Effector memory CD4-positive, alpha-beta T cell (primary cell): ENCODE data around the gene DIP2C.
"Not testable (repeated sequence)": the region's sequence is repeated elsewhere in the genome, so short reads cannot be mapped to it uniquely, and the experiment has no call there.

Experiments used
- DNase-seq, 3 donors: peaks; one replicate each; pipeline ENCODE4 v3.0.0-alpha.2; 2020
- H3K27ac ChIP-seq: 2 replicates; pipeline ENCODE4 v1.7.0; 2013; ENCODE audit warnings: mild to moderate bottlenecking, low read length, moderate library complexity; ENCODE audit not compliant: insufficient read depth, poor library complexity, severe bottlenecking
- H3K27me3 ChIP-seq: replicated peaks from 2 replicates; pipeline ENCODE4 v1.7.0; 2013; ENCODE audit warnings: mild to moderate bottlenecking, low read length; ENCODE audit not compliant: insufficient read depth, control insufficient read depth, poor library complexity, severe bottlenecking
- H3K36me3 ChIP-seq: 2 replicates; pipeline ENCODE4 v1.7.0; 2013; ENCODE audit warnings: mild to moderate bottlenecking, low read length, moderate library complexity; ENCODE audit not compliant: control insufficient read depth, insufficient read depth
- H3K4me1 ChIP-seq: 2 replicates; pipeline ENCODE4 v1.7.0; 2013; ENCODE audit warnings: low read length, mild to moderate bottlenecking; ENCODE audit not compliant: control insufficient read depth, insufficient read depth, poor library complexity, severe bottlenecking
- H3K4me3 ChIP-seq: 2 replicates; pipeline ENCODE4 v1.7.0; 2013; ENCODE audit warnings: low read length, low read depth, mild to moderate bottlenecking; ENCODE audit not compliant: insufficient read depth, poor library complexity, severe bottlenecking
- H3K9me3 ChIP-seq: 2 replicates; pipeline ENCODE4 v1.7.0; 2013; ENCODE audit warnings: mild to moderate bottlenecking, low read length, moderate library complexity; ENCODE audit not compliant: control insufficient read depth

Gene DIP2C

GRCh38 chr10:679556-679955 is 9.9 kb downstream of the DIP2C start:
- H3K27me3 ChIP-seq: no peaks in the 10 kb centered on the region
- DNase-seq: no peak
- no peaks in the 10 kb centered on the region for H3K9me3 ChIP-seq
- no peak overlapping the region for H3K27ac ChIP-seq
- no peak overlapping the region for H3K4me3 ChIP-seq
- H3K36me3 ChIP-seq: no peaks in the 10 kb centered on the region
- H3K4me1 ChIP-seq: no peaks in the 10 kb centered on the region

- not testable (repeated sequence) for H3K4me3 ChIP-seq, H3K27me3 ChIP-seq, DNase-seq, H3K4me1 ChIP-seq, H3K9me3 ChIP-seq, H3K27ac ChIP-seq, H3K36me3 ChIP-seq
Observed at GRCh38 chr10:678662-679005, 10.8 kb downstream of the DIP2C start.

DNA sequence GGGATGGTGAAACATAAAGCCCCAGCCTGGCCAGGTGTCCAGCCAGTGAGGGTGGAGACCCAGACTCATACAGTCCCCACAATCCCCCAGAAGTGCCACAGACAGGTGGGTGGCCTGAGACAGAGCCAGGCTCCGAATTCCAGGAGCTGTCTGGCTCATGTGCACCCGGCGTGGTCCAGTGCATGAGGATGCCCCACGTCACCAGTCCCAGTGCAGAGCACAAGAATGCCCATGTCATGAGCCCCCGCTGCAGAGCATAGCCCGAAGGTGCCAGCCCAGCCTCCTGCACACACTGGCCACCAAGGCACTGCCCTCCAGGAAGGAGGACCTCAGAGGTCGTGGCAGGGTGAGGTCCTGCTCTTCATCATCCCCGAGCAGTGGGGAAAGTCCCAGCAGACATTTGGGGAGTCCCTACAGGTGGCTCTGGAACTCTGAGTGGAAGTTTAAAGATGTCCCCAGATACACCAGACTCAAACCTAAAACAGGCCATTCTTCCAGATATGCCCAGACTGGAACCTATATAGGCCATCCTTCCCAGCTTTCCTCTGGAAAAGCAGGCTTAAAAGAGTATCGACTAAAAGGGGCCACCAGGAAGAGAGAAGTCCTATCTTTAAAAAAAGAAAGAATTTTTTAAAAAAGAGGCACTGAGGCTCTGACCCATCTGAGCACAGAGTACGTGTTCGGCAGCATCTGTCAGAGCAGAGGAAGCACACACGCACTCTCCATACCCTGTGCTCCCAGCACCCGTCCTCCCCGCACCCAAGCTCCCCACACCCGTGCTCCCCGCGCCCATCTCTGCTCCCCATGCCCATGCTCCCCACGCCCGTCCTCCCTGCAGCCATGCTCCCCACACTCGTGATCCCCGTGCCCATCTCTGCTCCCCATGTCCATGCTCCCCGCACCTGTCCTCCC is 11.5 kb downstream of the DIP2C start:
- Histone ChIP-seq H3K4me3 (no peak overlapping the region), H3K9me3 (no peaks in the 10 kb centered on the region), H3K4me1 (no peaks in the 10 kb centered on the region), H3K27ac (no peak overlapping the region), H3K36me3 (no peaks in the 10 kb centered on the region), H3K27me3 (no peaks in the 10 kb centered on the region)
- no peak for DNase-seq

DNA sequence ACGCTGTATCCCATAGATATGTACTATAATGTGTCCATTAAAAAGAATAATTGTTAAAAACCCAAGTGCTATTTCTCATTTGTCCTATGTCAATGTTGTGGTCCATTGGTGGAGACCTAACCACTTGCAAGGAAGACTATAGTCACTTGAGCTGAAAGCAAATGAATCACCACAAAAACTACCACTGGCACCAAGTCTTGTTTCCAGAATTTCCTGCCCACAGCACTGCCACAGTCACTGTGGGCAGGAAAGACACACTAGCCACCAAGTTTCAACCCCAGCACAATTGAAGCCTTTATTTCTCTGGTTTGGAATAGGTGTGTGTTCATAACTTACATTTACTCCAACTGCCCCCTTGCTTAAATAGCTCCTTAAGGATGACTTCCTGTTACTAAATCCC is 12.4 kb downstream of the DIP2C start:
- no peaks in the 10 kb centered on the region for H3K36me3 ChIP-seq
- DNase-seq: no peak
- no peaks in the 10 kb centered on the region for H3K9me3 ChIP-seq
- no peak overlapping the region for H3K4me3 ChIP-seq
- H3K27ac ChIP-seq: no peak overlapping the region
- no peaks in the 10 kb centered on the region for H3K27me3 ChIP-seq
- no peaks in the 10 kb centered on the region for H3K4me1 ChIP-seq

DNA sequence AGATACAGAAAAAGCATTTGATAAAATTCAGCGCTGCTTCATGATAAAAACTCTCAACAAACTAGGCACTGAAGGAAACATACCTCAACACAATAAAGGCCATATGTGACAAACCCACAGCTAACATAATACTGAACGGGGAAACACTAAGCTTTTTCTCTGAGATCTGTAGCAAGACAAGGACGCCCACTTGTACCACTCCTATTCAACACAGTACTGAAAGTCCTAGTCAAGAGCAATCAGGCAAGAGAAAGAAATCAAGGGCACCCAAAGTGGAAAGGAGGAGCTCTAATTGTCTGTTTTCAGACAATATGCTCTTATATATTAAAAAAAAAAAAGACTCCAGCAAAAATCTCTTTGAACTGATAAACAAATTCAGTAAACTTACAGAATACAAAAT is 13.3 kb downstream of the DIP2C start:
- Histone ChIP-seq H3K27ac (no peak overlapping the region), H3K27me3 (no peaks in the 10 kb centered on the region), H3K4me1 (no peaks in the 10 kb centered on the region), H3K9me3 (no peaks in the 10 kb centered on the region), H3K36me3 (no peaks in the 10 kb centered on the region), H3K4me3 (no peak overlapping the region)
- no peak for DNase-seq

DNA sequence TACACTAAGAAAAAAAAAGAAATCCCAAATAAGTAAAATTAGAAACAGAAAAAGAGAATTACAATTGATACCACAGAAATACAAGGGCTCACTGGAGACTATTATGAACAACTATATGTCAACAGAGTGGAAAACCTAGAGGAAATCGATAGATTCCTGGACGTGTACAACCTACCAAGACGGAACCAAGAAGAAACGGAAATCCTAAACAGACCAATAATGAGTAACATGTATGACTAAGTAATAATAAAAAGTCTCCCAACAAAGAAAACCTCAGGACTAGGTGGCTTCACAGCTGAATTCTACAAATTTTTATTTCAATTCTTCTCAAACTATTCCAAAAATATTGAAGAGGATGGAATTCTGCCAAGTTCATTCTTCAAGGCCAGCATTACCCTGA is 13.9 kb downstream of the DIP2C start:
- no peak overlapping the region for H3K4me3 ChIP-seq
- no peaks in the 10 kb centered on the region for H3K9me3 ChIP-seq
- no peaks in the 10 kb centered on the region for H3K27me3 ChIP-seq
- H3K27ac ChIP-seq: no peak overlapping the region
- H3K4me1 ChIP-seq: no peaks in the 10 kb centered on the region
- H3K36me3 ChIP-seq: no peaks in the 10 kb centered on the region
- DNase-seq: no peak

- Histone ChIP-seq H3K36me3 (no peaks in the 10 kb centered on the region), H3K4me1 (no peaks in the 10 kb centered on the region), H3K4me3 (no peak overlapping the region), H3K27ac (no peak overlapping the region), H3K9me3 (no peaks in the 10 kb centered on the region), H3K27me3 (no peaks in the 10 kb centered on the region)
- DNase-seq: no peak
Observed at GRCh38 chr10:673492-673891, 16.0 kb downstream of the DIP2C start.

DNA sequence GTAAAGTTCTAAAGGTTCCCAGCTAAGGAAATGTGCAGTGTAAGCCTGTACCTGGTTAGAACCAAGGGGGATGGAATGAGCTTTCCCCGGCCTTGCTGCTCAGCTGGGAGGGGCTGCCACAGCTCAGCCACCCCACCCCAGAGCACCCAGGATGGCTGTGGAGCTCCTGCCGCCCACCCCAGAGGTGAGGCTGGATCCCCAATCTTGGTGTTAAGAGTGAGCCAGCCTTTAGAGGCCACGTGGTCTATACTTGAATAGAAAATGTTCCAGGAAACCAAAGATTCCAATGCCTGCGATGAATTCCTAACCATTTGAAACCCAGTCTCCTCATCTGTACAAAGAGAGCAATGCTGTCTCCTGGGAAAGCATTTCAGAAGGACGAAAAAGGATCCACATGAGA is 16.5 kb downstream of the DIP2C start:
- H3K4me1 ChIP-seq: no peaks in the 10 kb centered on the region
- no peaks in the 10 kb centered on the region for H3K27me3 ChIP-seq
- H3K4me3 ChIP-seq: no peak overlapping the region
- H3K27ac ChIP-seq: no peak overlapping the region
- DNase-seq: no peak
- no peaks in the 10 kb centered on the region for H3K9me3 ChIP-seq
- no peaks in the 10 kb centered on the region for H3K36me3 ChIP-seq

DNA sequence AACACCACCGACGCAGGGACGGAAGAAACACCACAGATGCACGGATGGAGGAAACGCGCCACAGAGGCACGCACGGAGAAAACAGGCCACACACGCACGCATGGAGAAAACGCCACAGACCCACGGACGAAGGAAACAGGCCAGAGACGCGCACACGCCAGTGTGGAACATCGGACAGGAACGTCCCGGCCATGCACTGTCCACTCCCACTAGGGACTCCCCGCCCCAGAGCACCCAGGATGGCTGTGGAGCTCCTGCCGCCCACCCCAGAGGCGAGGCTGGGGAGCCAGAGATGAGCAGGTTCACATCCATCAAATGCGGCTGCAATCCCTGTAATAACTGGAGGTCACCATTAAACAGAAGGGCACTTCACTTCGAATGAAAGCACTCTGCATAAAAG is 17.3 kb downstream of the DIP2C start:
- DNase-seq: no peak
- Histone ChIP-seq H3K4me3 (no peak overlapping the region), H3K4me1 (no peaks in the 10 kb centered on the region), H3K36me3 (no peaks in the 10 kb centered on the region), H3K27me3 (no peaks in the 10 kb centered on the region), H3K27ac (no peak overlapping the region), H3K9me3 (no peaks in the 10 kb centered on the region)

- Histone ChIP-seq H3K4me1 (no peaks in the 10 kb centered on the region), H3K36me3 (no peaks in the 10 kb centered on the region), H3K9me3 (no peaks in the 10 kb centered on the region), H3K27me3 (no peaks in the 10 kb centered on the region), H3K4me3 (no peak overlapping the region), H3K27ac (no peak overlapping the region)
- DNase-seq: no peak
Observed at GRCh38 chr10:670990-671389, 18.5 kb downstream of the DIP2C start.
